ENCODE data around the gene FGF2. TPM values are rescaled to one million over a fixed set of nuclear protein-coding genes. Genes with fewer than 3 reads are reported as not detected.

The FGF2 gene
- total RNA-seq, 4 donors from 2014 or later, result 0.53 to 7.0 (median 3.5) TPM

GRCh38 chr4:122898370-122899150, 71.9 kb downstream of the FGF2 start:
- 40 to 50% methylated on average over 1 to 2 of the region's 2 CpGs for WGBS, 2 donors
- TF ChIP-seq POLR2A (IDR thresholded peaks at IDR 0.05) (no peak), CTCF (IDR thresholded peaks at IDR 0.05) (no peak)
- no peaks in the 10 kb centered on the region for H3K9me3 ChIP-seq
- H3K27ac ChIP-seq, result no peak overlapping the region
- no peaks in the 10 kb centered on the region for H3K36me3 ChIP-seq
- no peak for DNase-seq
- no peaks in the 10 kb centered on the region for H3K27me3 ChIP-seq
- H3K4me1 ChIP-seq, result peaks cover 0 to 8% (median 0%) of the 10 kb centered on the region in 3 donors
- H3K4me3 ChIP-seq, result no peak overlapping the region
- intact Hi-C loops (cut with DNase I), result no loop called here

- WGBS, 2 donors, result 94 to 97% methylated on average over 5 of the region's 7 CpGs
- TF ChIP-seq POLR2A (IDR thresholded peaks at IDR 0.05) (no peak), CTCF (IDR thresholded peaks at IDR 0.05) (no peak)
- Histone ChIP-seq H3K27ac (no peak overlapping the region), H3K36me3 (no peaks in the 10 kb centered on the region), H3K4me1 (peaks cover 0 to 8% (median 0%) of the 10 kb centered on the region in 3 donors), H3K27me3 (no peaks in the 10 kb centered on the region), H3K4me3 (no peak overlapping the region), H3K9me3 (no peaks in the 10 kb centered on the region)
- intact Hi-C loops (cut with DNase I), result no loop called here
- DNase-seq, result no peak
Observed at GRCh38 chr4:122899682-122900081, 73.1 kb downstream of the FGF2 start.

- no peaks in the 10 kb centered on the region for H3K36me3 ChIP-seq
- no peaks in the 10 kb centered on the region for H3K27me3 ChIP-seq
- DNase-seq, result no peak
- H3K9me3 ChIP-seq, result no peaks in the 10 kb centered on the region
- intact Hi-C loops (cut with DNase I), result no loop called here
- peaks cover 0 to 8% (median 0%) of the 10 kb centered on the region in 3 donors for H3K4me1 ChIP-seq
- WGBS, 2 donors, result 66 to 74% methylated on average over 3 of the region's 3 CpGs
- no peak for TF ChIP-seq CTCF (IDR thresholded peaks at IDR 0.05)
- TF ChIP-seq POLR2A (IDR thresholded peaks at IDR 0.05), result no peak
- no peak overlapping the region for H3K27ac ChIP-seq
- no peak overlapping the region for H3K4me3 ChIP-seq
Observed at GRCh38 chr4:122900314-122900713, 73.7 kb downstream of the FGF2 start.

- Histone ChIP-seq H3K4me1 (peaks cover 0 to 8% (median 0%) of the 10 kb centered on the region in 3 donors), H3K36me3 (no peaks in the 10 kb centered on the region), H3K27ac (no peak overlapping the region), H3K27me3 (no peaks in the 10 kb centered on the region), H3K9me3 (no peaks in the 10 kb centered on the region), H3K4me3 (no peak overlapping the region)
- intact Hi-C loops (cut with DNase I), result no loop called here
- WGBS, 2 donors, result 57 to 65% methylated on average over 2 of the region's 2 CpGs
- DNase-seq, result no peak
- TF ChIP-seq POLR2A (IDR thresholded peaks at IDR 0.05) (no peak), CTCF (IDR thresholded peaks at IDR 0.05) (no peak)
Observed at GRCh38 chr4:122901247-122902010, 74.8 kb downstream of the FGF2 start.

- intact Hi-C loops (cut with DNase I), result no loop called here
Observed at GRCh38 chr4:122903766-122904288, 77.2 kb downstream of the FGF2 start.

More at GRCh38 chr4:122903766-122904288, 77.2 kb downstream of the FGF2 start:
- TF ChIP-seq CTCF (IDR thresholded peaks at IDR 0.05) (no peak), POLR2A (IDR thresholded peaks at IDR 0.05) (no peak)
- Histone ChIP-seq H3K36me3 (no peaks in the 10 kb centered on the region), H3K9me3 (no peaks in the 10 kb centered on the region), H3K27me3 (no peaks in the 10 kb centered on the region), H3K27ac (no peak overlapping the region), H3K4me1 (no peaks in the 10 kb centered on the region), H3K4me3 (no peak overlapping the region)
- no peak for DNase-seq

Data from esophagus squamous epithelium (tissue), 5 donors.